K562 (cell line): Measurements from ENCODE around the gene TBX10. TPM values are rescaled to one million over a fixed set of nuclear protein-coding genes. Genes with fewer than 3 reads are reported as not detected.

Experiments used
- ATAC-seq: fragments of 200-7000 bp; cut with Tn5 transposase; 3 replicates; pipeline ENCODE4 v1.9.1; 2020; ENCODE audit warnings: moderate library complexity
- BruUV-seq: library from RNA; stranded (reverse); fragments of 400-500 nt; replicated peaks from 2 replicates; lab custom pipeline; 2021; lab: Mats Ljungman, UMichigan
- CTCF ChIA-PET: fragments of 300-600 bp; formaldehyde crosslinking; extraction: SDS; loops from one replicate; lab custom pipeline; 2021; ENCODE audit warnings: low intra/inter-chr PET ratio; lab: Yijun Ruan, JAX
- POLR2A ChIA-PET: fragments of 300-600, 350-650 bp; sonication (Branson Sonifier 250); formaldehyde crosslinking; extraction: SDS; loops from one replicate; lab custom pipeline; 2021; ENCODE audit warnings: antibody characterized with exemption, inconsistent platforms; lab: Yijun Ruan, JAX
- DNase-seq, 4 experiments: peaks; one replicate each; pipeline versions ENCODE4 v3.0.0 to v3.0.0-alpha.2; 2011 to 2018; ENCODE audit warnings: low spot score in 3 of 4, mixed read lengths in 3 of 4; ENCODE audit errors: extremely low read depth in 1 of 4
- FAIRE-seq: peaks from 2 replicates; lab custom pipeline; 2011; peaks lifted over from hg19 to GRCh38; lab: Jason Lieb, UNC
- H2AFZ ChIP-seq: 2 replicates; pipeline ENCODE4 v1.6.0; 2011; ENCODE audit warnings: low read depth, low read length, control low read depth, inconsistent platforms
- H3K27ac ChIP-seq: fragments of 200-600 bp; 3 replicates; pipeline ENCODE4 v1.8.0; 2011; ENCODE audit warnings: low read depth, mild to moderate bottlenecking, control low read depth, inconsistent platforms, low read length, moderate library complexity, mixed read lengths; ENCODE audit errors: extremely low read depth
- H3K27me3 ChIP-seq, 2 experiments: fragments of 300-600 bp in 1 of 2; 2 replicates in 1 of 2; 3 replicates in 1 of 2; pipeline versions ENCODE4 v1.6.0 to v1.8.0; 2011; ENCODE audit warnings: inconsistent platforms in 2 of 2, low read length in 2 of 2, mild to moderate bottlenecking in 1 of 2, mixed read lengths in 1 of 2, moderate library complexity in 1 of 2; ENCODE audit not compliant: control insufficient read depth in 2 of 2, insufficient read depth in 2 of 2
- H3K36me3 ChIP-seq: fragments of 300-600 bp; 3 replicates; pipeline ENCODE4 v1.8.0; 2011; ENCODE audit warnings: mild to moderate bottlenecking, low read length, inconsistent platforms; ENCODE audit not compliant: control insufficient read depth, insufficient read depth
- H3K4me1 ChIP-seq, 2 experiments: fragments of 200-600 bp in 1 of 2; replicated peaks in 1 of 2; 2 replicates in 1 of 2; 3 replicates in 1 of 2; pipeline versions ENCODE4 v1.5.1 to v1.8.0; 2011; ENCODE audit warnings: inconsistent platforms in 2 of 2, low read length in 2 of 2, mild to moderate bottlenecking in 1 of 2, mixed read lengths in 1 of 2, moderate library complexity in 1 of 2; ENCODE audit not compliant: control insufficient read depth in 2 of 2, insufficient read depth in 2 of 2
- H3K4me2 ChIP-seq: 2 replicates; pipeline ENCODE4 v1.6.1; 2011; ENCODE audit warnings: low read length, control low read depth, inconsistent platforms, mixed read lengths; ENCODE audit not compliant: insufficient read depth
- H3K4me3 ChIP-seq: fragments of 200-600 bp; sonication (generic), shearing (Covaris generic); 2 replicates; pipeline ENCODE4 v1.5.1; 2016; ENCODE audit warnings: control low read depth, inconsistent platforms
- H3K79me2 ChIP-seq: fragments of 200-600 bp; 3 replicates; pipeline ENCODE4 v1.8.0; 2011; ENCODE audit warnings: low read length, inconsistent platforms; ENCODE audit not compliant: control insufficient read depth, insufficient read depth
- H3K9ac ChIP-seq, 2 experiments: 2 replicates each; pipeline versions ENCODE4 v1.6.0 to v1.6.1; 2011; ENCODE audit warnings: low read depth in 2 of 2, low read length in 2 of 2, control low read depth in 1 of 2, inconsistent platforms in 1 of 2, mild to moderate bottlenecking in 1 of 2, mixed read lengths in 1 of 2; ENCODE audit not compliant: insufficient read depth in 1 of 2
- H3K9me1 ChIP-seq: one replicate; pipeline ENCODE4 v1.6.0; 2011; ENCODE audit warnings: inconsistent platforms, mild to moderate bottlenecking, low read length, moderate library complexity; ENCODE audit not compliant: control insufficient read depth, insufficient read depth
- H3K9me3 ChIP-seq: replicated peaks from 2 replicates; pipeline ENCODE4 v1.5.1; 2011; ENCODE audit warnings: low read depth, low read length, inconsistent platforms; ENCODE audit not compliant: control insufficient read depth, insufficient read depth
- H4K20me1 ChIP-seq: replicated peaks from 2 replicates; pipeline ENCODE4 v1.6.1; 2011; ENCODE audit warnings: low read length, inconsistent platforms, mixed read lengths; ENCODE audit not compliant: control insufficient read depth, insufficient read depth
- GABPB1 ChIP-seq: sonication (generic); formaldehyde crosslinking; IDR thresholded peaks from 2 replicates; pipeline ENCODE4 v1.8.0; 2022; ENCODE audit warnings: mild to moderate bottlenecking, missing genetic modification reagents
- MEIS2 ChIP-seq: fragments of 450-650 bp; IDR thresholded peaks from 2 replicates; pipeline ENCODE4 v1.6.1; 2014; ENCODE audit warnings: mild to moderate bottlenecking; ENCODE audit not compliant: partially characterized antibody
- WGBS: fragments of 100-300 bp; shearing (Covaris generic); methylation state at CpG from one replicate; pipeline ENCODE4 v1.1.6; 2016; ENCODE audit warnings: low coverage, mixed read lengths; ENCODE audit not compliant: insufficient coverage; ENCODE audit errors: missing lambda C conversion rate; 5-methylcytosine and 5-hydroxymethylcytosine counted together
- in situ Hi-C: fragments of 300-500 bp; cut with MboI; formaldehyde crosslinking; loops from 4 replicates; pipeline ENCODE4 v1.15.0; 2018; ENCODE audit warnings: inconsistent platforms, mixed read lengths
- intact Hi-C: fragments of 100-400 bp; cut with micrococcal nuclease; formaldehyde crosslinking; loops from 2 replicates; pipeline ENCODE4 v1.14.2; 2022
- polyA plus RNA-seq, 8 experiments: library from polyadenylated mRNA; depleted of rRNA in 4 of 8; stranded (reverse) in 5 of 8; unstranded in 3 of 8; fragments of >200 nt; fragmentation: Nextera tagmentation in 2 of 8; fragmentation: Illumina TruSeq in 1 of 8; extraction: Ambion mirVana in 2 of 8; extraction: Trizol in 1 of 8; gene quantifications; 2 replicates each; pipeline versions ENCODE4 v1.2.1 to v1.2.3, GENCODE V29; 2011 to 2014; ENCODE audit warnings: inconsistent platforms in 1 of 8, missing spikeins in 1 of 8
- total RNA-seq, 7 experiments: library from RNA; depleted of rRNA in 6 of 7; stranded (reverse); fragments of >200 nt in 6 of 7; fragmentation: Illumina TruSeq in 2 of 7; extraction: Trizol in 2 of 7; gene quantifications; 2 replicates each; pipeline versions ENCODE4 v1.2.1 to v1.2.3, GENCODE V29; 2011 to 2021; ENCODE audit warnings: low replicate concordance in 1 of 7

The TBX10 gene
- total and polyA plus RNA-seq, 9 of the 15 experiments (the other 6 are each of a cell fraction or from before 2014, with no cell fraction given): not detected

GRCh38 chr11:67651976-67652781, 12.6 kb upstream of the TBX10 start:
- H3K27ac ChIP-seq: no peak overlapping the region
- in situ Hi-C loops (loop anchor here (5.0 kb wide), 1 partner anchor 80 kb away; no protein-coding TSS in a partner anchor), intact Hi-C loops (no loop called here)
- H3K9ac ChIP-seq: no peak overlapping the region
- H3K9me1 ChIP-seq: no peaks in the 10 kb centered on the region
- FAIRE-seq: peak; percentile 37
- ATAC-seq: no peak
- WGBS: 2% methylated on average over 11 of the region's 13 CpGs
- ChIA-PET CTCF (no interaction called here), POLR2A (interaction anchor here (1.1 to 1.7 kb wide), 4 partner anchors 21 to 298 kb away, joined by 3 to 6 read pairs (median 4); partner anchors contain the start of gene NUDT8)
- peaks cover 3% of the 10 kb centered on the region; the same call in 1 of the 2 replicates for H4K20me1 ChIP-seq
- no TSS peak for BruUV-seq
- H3K4me3 ChIP-seq: no peak overlapping the region
- TF ChIP-seq GABPB1 (no peak), MEIS2 (peak; percentile 15)
- no peaks in the 10 kb centered on the region; the same call in none of the 2 replicates for H3K9me3 ChIP-seq
- H3K4me1 ChIP-seq: peaks cover 0 to 20% of the 10 kb centered on the region in 2 experiments; a peak in 2 of 5 replicates
- no peak for DNase-seq
- H3K79me2 ChIP-seq: no peaks in the 10 kb centered on the region
- H3K4me2 ChIP-seq: no peak overlapping the region
- H2AFZ ChIP-seq: no peak overlapping the region
- no peaks in the 10 kb centered on the region for H3K36me3 ChIP-seq
- peaks cover 2 to 23% of the 10 kb centered on the region in 2 experiments; a peak in 3 of 5 replicates for H3K27me3 ChIP-seq
